ENCODE data around the gene CAVIN2. TPM values are rescaled to one million over a fixed set of nuclear protein-coding genes. Genes with fewer than 3 reads are reported as not detected.

The CAVIN2 gene
- total RNA-seq, 1 experiment from 2014 or later, result 0.07 TPM

DNA sequence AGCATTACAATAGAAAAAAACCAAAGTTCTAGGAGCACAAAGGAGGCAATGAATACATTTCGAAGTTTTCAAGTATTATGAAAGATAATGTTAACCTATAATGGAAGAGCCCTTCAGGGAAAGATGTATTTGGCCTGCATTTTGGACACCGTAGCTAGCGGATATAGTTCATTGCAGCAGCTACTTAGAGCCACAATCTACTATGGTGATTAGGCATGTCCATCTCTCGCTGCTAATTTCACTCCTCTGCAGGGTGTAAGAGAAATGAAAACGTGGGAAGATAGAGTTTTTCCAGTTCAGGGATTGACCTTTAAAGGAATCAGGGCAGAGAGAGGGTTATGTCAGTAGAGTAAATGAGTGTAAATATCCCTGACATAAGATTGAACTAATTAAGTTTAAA, 8.5 kb upstream of the CAVIN2 start:
- intact Hi-C loops (cut with micrococcal nuclease), result no loop called here
- no peaks in the 10 kb centered on the region for H3K36me3 ChIP-seq (ENCODE audit: low read depth, low read length)
- no peak overlapping the region for H3K4me2 ChIP-seq (ENCODE audit: low read length)
- H3K27ac ChIP-seq (ENCODE audit: low read length), result no peak overlapping the region
- no peaks in the 10 kb centered on the region for H3K9me2 ChIP-seq (replicated peaks; ENCODE audit: low read length)
- H3K9ac ChIP-seq (ENCODE audit: low read length), result no peak overlapping the region
- no peaks in the 10 kb centered on the region for H3K9me3 ChIP-seq (ENCODE audit: low read length)
- DNase-seq (no peak), ATAC-seq (no peak)
- H3K4me1 ChIP-seq (ENCODE audit: insufficient read depth, low read length), result peaks cover 17% of the 10 kb centered on the region
- BruUV-seq (replicated peaks), result no TSS peak
- no peak overlapping the region for H3K4me3 ChIP-seq (ENCODE audit: low read length)
- H4K20me1 ChIP-seq (ENCODE audit: low read length), result no peaks in the 10 kb centered on the region
- no peaks in the 10 kb centered on the region for H3K79me2 ChIP-seq (ENCODE audit: low read length)
- no peaks in the 10 kb centered on the region for H3F3A ChIP-seq (ENCODE audit: low read length, unreplicated experiment)
- H2AFZ ChIP-seq (ENCODE audit: low read length), result no peak overlapping the region
- CTCF ChIA-PET, result no interaction called here
- POLR2A ChIA-PET (ENCODE audit: unreplicated experiment), result no interaction called here
- no peaks in the 10 kb centered on the region for H3K27me3 ChIP-seq (ENCODE audit: low read length)
- no peak for TF ChIP-seq EZH2 (IDR thresholded peaks at IDR 0.05; ENCODE audit: low read length, unreplicated experiment)

- no peak overlapping the region for H3K9ac ChIP-seq (ENCODE audit: low read length)
- no peaks in the 10 kb centered on the region for H3K36me3 ChIP-seq (ENCODE audit: low read depth, low read length)
- no peak overlapping the region for H3K27ac ChIP-seq (ENCODE audit: low read length)
- H3K9me3 ChIP-seq (ENCODE audit: low read length), result no peaks in the 10 kb centered on the region
- H3K4me3 ChIP-seq (ENCODE audit: low read length), result no peak overlapping the region
- H3F3A ChIP-seq (ENCODE audit: low read length, unreplicated experiment), result no peaks in the 10 kb centered on the region
- H4K20me1 ChIP-seq (ENCODE audit: low read length), result no peaks in the 10 kb centered on the region
- BruUV-seq (replicated peaks), result no TSS peak
- no peak for ATAC-seq
- no peak overlapping the region for H3K4me2 ChIP-seq (ENCODE audit: low read length)
- no peaks in the 10 kb centered on the region for H3K9me2 ChIP-seq (replicated peaks; ENCODE audit: low read length)
- peaks cover 17% of the 10 kb centered on the region for H3K4me1 ChIP-seq (ENCODE audit: insufficient read depth, low read length)
- H2AFZ ChIP-seq (ENCODE audit: low read length), result no peak overlapping the region
- intact Hi-C loops (cut with micrococcal nuclease), result no loop called here
- no peaks in the 10 kb centered on the region for H3K79me2 ChIP-seq (ENCODE audit: low read length)
- ChIA-PET CTCF (no interaction called here), POLR2A (ENCODE audit: unreplicated experiment) (no interaction called here)
- H3K27me3 ChIP-seq (ENCODE audit: low read length), result no peaks in the 10 kb centered on the region
- TF ChIP-seq EZH2 (IDR thresholded peaks at IDR 0.05; ENCODE audit: low read length, unreplicated experiment) (no peak), EZH2phosphoT487 (IDR thresholded peaks at IDR 0.05; ENCODE audit: borderline replicate concordance, low read length) (no peak)
- TF ChIP-seq, protein P1, sequence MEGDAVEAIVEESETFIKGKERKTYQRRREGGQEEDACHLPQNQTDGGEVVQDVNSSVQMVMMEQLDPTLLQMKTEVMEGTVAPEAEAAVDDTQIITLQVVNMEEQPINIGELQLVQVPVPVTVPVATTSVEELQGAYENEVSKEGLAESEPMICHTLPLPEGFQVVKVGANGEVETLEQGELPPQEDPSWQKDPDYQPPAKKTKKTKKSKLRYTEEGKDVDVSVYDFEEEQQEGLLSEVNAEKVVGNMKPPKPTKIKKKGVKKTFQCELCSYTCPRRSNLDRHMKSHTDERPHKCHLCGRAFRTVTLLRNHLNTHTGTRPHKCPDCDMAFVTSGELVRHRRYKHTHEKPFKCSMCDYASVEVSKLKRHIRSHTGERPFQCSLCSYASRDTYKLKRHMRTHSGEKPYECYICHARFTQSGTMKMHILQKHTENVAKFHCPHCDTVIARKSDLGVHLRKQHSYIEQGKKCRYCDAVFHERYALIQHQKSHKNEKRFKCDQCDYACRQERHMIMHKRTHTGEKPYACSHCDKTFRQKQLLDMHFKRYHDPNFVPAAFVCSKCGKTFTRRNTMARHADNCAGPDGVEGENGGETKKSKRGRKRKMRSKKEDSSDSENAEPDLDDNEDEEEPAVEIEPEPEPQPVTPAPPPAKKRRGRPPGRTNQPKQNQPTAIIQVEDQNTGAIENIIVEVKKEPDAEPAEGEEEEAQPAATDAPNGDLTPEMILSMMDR (conservative IDR thresholded peaks at IDR 0.05; ENCODE audit: low read depth, low read length), result no peak
- DNase-seq, result peak; percentile 15
These were observed 7.8 kb upstream of the CAVIN2 start for GRCh38 chr2:191854382-191855372.

DNA sequence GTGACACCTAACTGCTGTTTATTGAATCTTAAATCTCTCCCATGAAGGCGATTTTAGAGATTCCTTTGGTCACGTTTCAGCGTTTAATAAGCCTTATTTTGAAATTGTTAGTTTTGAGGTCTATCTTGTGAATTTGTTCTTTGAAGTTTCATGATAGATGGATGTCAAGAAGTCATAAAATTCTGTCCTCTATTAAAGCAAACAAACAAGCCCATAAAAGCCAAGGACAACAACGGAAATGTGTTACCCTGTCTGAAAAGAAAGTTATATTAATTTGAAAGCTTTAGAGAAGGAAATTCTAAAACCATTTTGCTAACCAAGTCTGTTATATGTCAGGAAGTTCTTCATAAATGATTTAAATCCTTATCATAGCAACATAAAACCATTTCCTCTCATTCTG, 7.0 kb upstream of the CAVIN2 start:
- Histone ChIP-seq H3K9me2 (replicated peaks; ENCODE audit: low read length) (no peaks in the 10 kb centered on the region), H3K9me3 (ENCODE audit: low read length) (no peaks in the 10 kb centered on the region), H3K27me3 (ENCODE audit: low read length) (no peaks in the 10 kb centered on the region), H3K36me3 (ENCODE audit: low read depth, low read length) (no peaks in the 10 kb centered on the region), H3K4me1 (ENCODE audit: insufficient read depth, low read length) (peaks cover 17% of the 10 kb centered on the region), H3F3A (ENCODE audit: low read length, unreplicated experiment) (no peaks in the 10 kb centered on the region), H2AFZ (ENCODE audit: low read length) (no peak overlapping the region), H4K20me1 (ENCODE audit: low read length) (no peaks in the 10 kb centered on the region), H3K4me3 (ENCODE audit: low read length) (no peak overlapping the region), H3K4me2 (ENCODE audit: low read length) (no peak overlapping the region), H3K9ac (ENCODE audit: low read length) (no peak overlapping the region), H3K79me2 (ENCODE audit: low read length) (no peaks in the 10 kb centered on the region), H3K27ac (ENCODE audit: low read length) (no peak overlapping the region)
- CTCF ChIA-PET, result no interaction called here
- ATAC-seq, result no peak
- POLR2A ChIA-PET (ENCODE audit: unreplicated experiment), result no interaction called here
- no peak for DNase-seq
- intact Hi-C loops (cut with micrococcal nuclease), result no loop called here
- BruUV-seq (replicated peaks), result no TSS peak
- TF ChIP-seq EZH2phosphoT487 (IDR thresholded peaks at IDR 0.05; ENCODE audit: borderline replicate concordance, low read length), result no peak
- TF ChIP-seq, protein P1 (conservative IDR thresholded peaks at IDR 0.05; ENCODE audit: low read depth, low read length), result no peak
- no peak for TF ChIP-seq EZH2 (IDR thresholded peaks at IDR 0.05; ENCODE audit: low read length, unreplicated experiment)
